CD14-positive monocyte (primary cell): Measurements from ENCODE around the gene SH3RF3. TPM values are rescaled to one million over a fixed set of nuclear protein-coding genes. Genes with fewer than 3 reads are reported as not detected.

Experiments
- DNase-seq, 3 donors: peaks; one replicate each; pipeline ENCODE4 v3.0.0-alpha.2; 2011 to 2022
- H2AFZ ChIP-seq: 2 replicates; pipeline ENCODE4 v1.6.0; 2012; ENCODE audit warnings: mild to moderate bottlenecking, low read depth, low read length, inconsistent platforms; ENCODE audit not compliant: insufficient read depth, poor library complexity, severe bottlenecking
- H3K27ac ChIP-seq, 2 donors: 1 replicate in 1 of 2; 2 replicates in 1 of 2; pipeline ENCODE4 v1.5.1; 2012 to 2013; ENCODE audit warnings: low read length in 2 of 2, control low read depth in 1 of 2, inconsistent platforms in 1 of 2, low read depth in 1 of 2, mild to moderate bottlenecking in 1 of 2
- H3K27me3 ChIP-seq, 2 donors: one replicate each; pipeline versions ENCODE4 v1.6.0 to v1.6.1; 2011 to 2013; ENCODE audit warnings: low read length in 2 of 2; ENCODE audit not compliant: control insufficient read depth in 2 of 2, insufficient read depth in 2 of 2
- H3K36me3 ChIP-seq, 2 donors: replicated peaks in 1 of 2; 1 replicate in 1 of 2; 2 replicates in 1 of 2; pipeline versions ENCODE4 v1.5.1 to v1.6.1; 2012 to 2013; ENCODE audit warnings: low read length in 2 of 2, control low read depth in 1 of 2, inconsistent platforms in 1 of 2, mild to moderate bottlenecking in 1 of 2; ENCODE audit not compliant: insufficient read depth in 2 of 2, control insufficient read depth in 1 of 2
- H3K4me1 ChIP-seq, 2 donors: 1 replicate in 1 of 2; 2 replicates in 1 of 2; pipeline versions ENCODE4 v1.5.1 to v1.6.1; 2012 to 2013; ENCODE audit warnings: low read length in 2 of 2, control low read depth in 1 of 2, inconsistent platforms in 1 of 2, mild to moderate bottlenecking in 1 of 2, moderate library complexity in 1 of 2; ENCODE audit not compliant: insufficient read depth in 2 of 2, control insufficient read depth in 1 of 2
- H3K4me2 ChIP-seq: replicated peaks from 2 replicates; pipeline ENCODE3; 2012; ENCODE audit warnings: low read length, moderate library complexity, mild to moderate bottlenecking; ENCODE audit not compliant: poor library complexity, severe bottlenecking; ENCODE audit errors: extremely low read depth
- H3K4me3 ChIP-seq, 3 experiments: fragments of 200-600 bp in 1 of 3; sonication (generic) in 1 of 3; replicated peaks in 1 of 3; 1 replicate in 2 of 3; 2 replicates in 1 of 3; pipeline ENCODE4 v1.5.1; 2011 to 2013; ENCODE audit warnings: low read length in 3 of 3, mild to moderate bottlenecking in 3 of 3, control low read depth in 2 of 3, low read depth in 2 of 3, inconsistent platforms in 1 of 3, moderate library complexity in 1 of 3
- H3K79me2 ChIP-seq: 2 replicates; pipeline ENCODE4 v1.6.0; 2012; ENCODE audit warnings: mild to moderate bottlenecking, control low read depth, inconsistent platforms, low read length, moderate library complexity; ENCODE audit not compliant: insufficient read depth
- H3K9ac ChIP-seq: 2 replicates; pipeline ENCODE4 v1.6.0; 2017; ENCODE audit warnings: low read length, mild to moderate bottlenecking; ENCODE audit not compliant: insufficient read depth, poor library complexity, severe bottlenecking
- H3K9me3 ChIP-seq, 2 donors: replicated peaks in 1 of 2; 1 replicate in 1 of 2; 2 replicates in 1 of 2; pipeline versions ENCODE4 v1.5.1 to v1.6.1; 2012 to 2013; ENCODE audit warnings: low read length in 2 of 2, control low read depth in 1 of 2; ENCODE audit not compliant: control insufficient read depth in 1 of 2, insufficient read depth in 1 of 2
- H4K20me1 ChIP-seq: 2 replicates; pipeline ENCODE4 v1.6.0; 2012; ENCODE audit warnings: mild to moderate bottlenecking, low read length, control low read depth, moderate library complexity; ENCODE audit not compliant: insufficient read depth
- H3K27ac Mint-ChIP-seq, 7 donors: one replicate each; pipeline ENCODE4 v1.8.0; 2020; ENCODE audit warnings: mild to moderate bottlenecking in 7 of 7, mixed read lengths in 7 of 7, moderate library complexity in 6 of 7, inconsistent platforms in 2 of 7
- H3K27me3 Mint-ChIP-seq, 3 donors: one replicate each; pipeline ENCODE4 v1.8.0; 2021 to 2022; ENCODE audit warnings: low read depth in 3 of 3, mild to moderate bottlenecking in 3 of 3, mixed read lengths in 3 of 3, moderate library complexity in 3 of 3, inconsistent platforms in 1 of 3
- H3K36me3 Mint-ChIP-seq, 2 donors: one replicate each; pipeline ENCODE4 v1.8.0; 2020; ENCODE audit warnings: mixed read lengths in 2 of 2, inconsistent platforms in 1 of 2, mild to moderate bottlenecking in 1 of 2
- H3K4me1 Mint-ChIP-seq: one replicate; pipeline ENCODE4 v1.8.0; 2020; ENCODE audit warnings: mild to moderate bottlenecking, mixed read lengths
- H3K4me3 Mint-ChIP-seq, 2 donors: one replicate each; pipeline ENCODE4 v1.8.0; 2020; ENCODE audit warnings: mild to moderate bottlenecking in 2 of 2, mixed read lengths in 2 of 2, moderate library complexity in 1 of 2
- H3K9me3 Mint-ChIP-seq, 7 donors: one replicate each; pipeline ENCODE4 v1.8.0; 2020 to 2022; ENCODE audit warnings: mixed read lengths in 7 of 7, mild to moderate bottlenecking in 6 of 7, moderate library complexity in 6 of 7, inconsistent platforms in 2 of 7
- WGBS: methylation state at CpG from one replicate; pipeline ENCODE4 v1.1.5; 2013; ENCODE audit warnings: missing lambda C conversion rate; ENCODE audit not compliant: insufficient coverage; 5-methylcytosine and 5-hydroxymethylcytosine counted together
- intact Hi-C, 2 donors: fragments of 100-400 bp; cut with micrococcal nuclease; formaldehyde crosslinking; loops; one replicate each; pipeline versions ENCODE4 v1.15.0 to v1.15.1; 2023
- polyA plus RNA-seq, 3 donors: library from polyadenylated mRNA; depleted of rRNA in 1 of 3; unstranded in 2 of 3; stranded (reverse) in 1 of 3; fragments of 300-500 nt in 2 of 3; fragments of >200 nt in 1 of 3; fragmentation: Illumina TruSeq in 2 of 3; gene quantifications; 1 replicate in 2 of 3; 2 replicates in 1 of 3; pipeline ENCODE4 v1.2.3, GENCODE V29; 2012 to 2021
- TF ChIP-seq, protein P1 (sequence below): fragments of 200-600 bp; IDR thresholded peaks from one replicate; pipeline ENCODE4 v1.8.0; 2022; ENCODE audit warnings: antibody characterized with exemption, mild to moderate bottlenecking

The SH3RF3 gene
- polyA plus RNA-seq, 3 donors: 0.25 to 0.75 (median 0.34) TPM

DNA sequence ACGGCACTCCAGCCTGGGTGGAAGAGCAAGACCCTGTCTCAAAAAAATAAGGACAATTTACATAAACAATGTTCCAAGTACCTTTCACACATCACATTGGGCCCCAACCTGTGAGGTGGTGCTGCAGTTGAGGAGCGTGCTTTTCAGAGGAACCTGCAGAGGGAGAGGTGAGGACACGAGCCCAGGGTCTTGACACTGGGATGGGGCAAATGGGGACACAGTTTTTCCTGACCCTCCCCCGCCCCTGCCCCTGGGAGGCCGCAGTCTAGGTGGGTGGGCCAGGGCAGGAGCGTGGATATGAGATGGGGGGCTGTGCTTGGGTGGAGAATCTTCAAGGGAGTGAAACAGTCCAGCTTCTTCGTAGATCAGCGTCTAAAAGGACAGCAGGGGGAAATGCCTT, 371.9 kb downstream of the SH3RF3 start:
- 91% methylated on average over 7 of the region's 8 CpGs for WGBS
- no peak overlapping the region for H3K9ac ChIP-seq
- intact Hi-C loops: loop anchor here in 1 of 2 donors (10.0 kb wide), 1 partner anchor 576 kb away; no protein-coding TSS in a partner anchor
- DNase-seq: no peak
- H3K9me3 ChIP-seq: no peaks in the 10 kb centered on the region
- Mint-ChIP-seq H3K27ac (no peak overlapping the region), H3K4me1 (no peaks in the 10 kb centered on the region), H3K27me3 (peaks cover 0 to 8% (median 1%) of the 10 kb centered on the region in 3 donors), H3K9me3 (peaks cover 0 to 4% (median 0%) of the 10 kb centered on the region in 7 donors), H3K4me3 (no peak overlapping the region), H3K36me3 (no peaks in the 10 kb centered on the region)
- TF ChIP-seq, protein P1, sequence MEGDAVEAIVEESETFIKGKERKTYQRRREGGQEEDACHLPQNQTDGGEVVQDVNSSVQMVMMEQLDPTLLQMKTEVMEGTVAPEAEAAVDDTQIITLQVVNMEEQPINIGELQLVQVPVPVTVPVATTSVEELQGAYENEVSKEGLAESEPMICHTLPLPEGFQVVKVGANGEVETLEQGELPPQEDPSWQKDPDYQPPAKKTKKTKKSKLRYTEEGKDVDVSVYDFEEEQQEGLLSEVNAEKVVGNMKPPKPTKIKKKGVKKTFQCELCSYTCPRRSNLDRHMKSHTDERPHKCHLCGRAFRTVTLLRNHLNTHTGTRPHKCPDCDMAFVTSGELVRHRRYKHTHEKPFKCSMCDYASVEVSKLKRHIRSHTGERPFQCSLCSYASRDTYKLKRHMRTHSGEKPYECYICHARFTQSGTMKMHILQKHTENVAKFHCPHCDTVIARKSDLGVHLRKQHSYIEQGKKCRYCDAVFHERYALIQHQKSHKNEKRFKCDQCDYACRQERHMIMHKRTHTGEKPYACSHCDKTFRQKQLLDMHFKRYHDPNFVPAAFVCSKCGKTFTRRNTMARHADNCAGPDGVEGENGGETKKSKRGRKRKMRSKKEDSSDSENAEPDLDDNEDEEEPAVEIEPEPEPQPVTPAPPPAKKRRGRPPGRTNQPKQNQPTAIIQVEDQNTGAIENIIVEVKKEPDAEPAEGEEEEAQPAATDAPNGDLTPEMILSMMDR: no peak
- no peak overlapping the region for H3K4me2 ChIP-seq
- H3K4me1 ChIP-seq: no peaks in the 10 kb centered on the region
- H2AFZ ChIP-seq: no peak overlapping the region
- no peak overlapping the region for H3K4me3 ChIP-seq
- H3K79me2 ChIP-seq: no peaks in the 10 kb centered on the region
- H3K27me3 ChIP-seq: no peaks in the 10 kb centered on the region
- H4K20me1 ChIP-seq: no peaks in the 10 kb centered on the region
- no peak overlapping the region for H3K27ac ChIP-seq
- H3K36me3 ChIP-seq: no peaks in the 10 kb centered on the region

DNA sequence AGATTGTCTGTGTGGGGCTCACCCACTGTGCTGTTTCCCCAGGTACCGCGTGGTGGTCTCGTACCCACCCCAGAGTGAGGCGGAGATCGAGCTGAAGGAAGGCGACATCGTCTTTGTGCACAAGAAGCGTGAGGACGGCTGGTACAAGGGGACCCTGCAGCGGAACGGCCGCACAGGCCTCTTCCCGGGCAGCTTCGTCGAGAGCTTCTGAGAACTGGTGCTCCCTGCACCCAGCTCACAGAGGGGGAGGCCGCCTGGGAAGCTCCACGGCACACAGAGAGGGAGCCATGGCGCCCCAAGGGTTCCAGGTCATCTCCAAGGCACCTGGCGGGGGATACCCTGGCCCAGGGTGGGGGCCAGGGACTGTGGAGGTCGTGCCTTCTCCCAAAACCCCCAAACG, 372.5 kb downstream of the SH3RF3 start:
- Histone ChIP-seq H3K9me3 (no peaks in the 10 kb centered on the region), H3K79me2 (no peaks in the 10 kb centered on the region), H3K4me2 (no peak overlapping the region), H2AFZ (no peak overlapping the region), H3K27ac (no peak overlapping the region), H4K20me1 (no peaks in the 10 kb centered on the region), H3K9ac (no peak overlapping the region), H3K36me3 (no peaks in the 10 kb centered on the region), H3K4me3 (no peak overlapping the region), H3K27me3 (no peaks in the 10 kb centered on the region), H3K4me1 (no peaks in the 10 kb centered on the region)
- WGBS: 94% methylated on average over 17 of the region's 21 CpGs
- H3K4me3 Mint-ChIP-seq: no peak overlapping the region
- H3K4me1 Mint-ChIP-seq: no peaks in the 10 kb centered on the region
- H3K9me3 Mint-ChIP-seq: no peaks in the 10 kb centered on the region
- H3K27ac Mint-ChIP-seq: no peak overlapping the region
- H3K27me3 Mint-ChIP-seq: peaks cover 0 to 9% (median 3%) of the 10 kb centered on the region in 3 donors
- DNase-seq: no peak
- no peaks in the 10 kb centered on the region for H3K36me3 Mint-ChIP-seq
- intact Hi-C loops: loop anchor here in 1 of 2 donors (10.0 kb wide), 1 partner anchor 577 kb away; no protein-coding TSS in a partner anchor
- TF ChIP-seq, protein P1: no peak
